HL-60 (cell line): ENCODE data around the gene ITGB2.

Experiments
- POLR2AphosphoS5 ChIP-seq: IDR thresholded peaks from 2 replicates; pipeline ENCODE4 v1.6.1; 2012; ENCODE audit warnings: low read depth
- TF ChIP-seq, protein P1 (sequence below): IDR thresholded peaks from one replicate; pipeline ENCODE4 v1.5.1; 2011; ENCODE audit warnings: low read length, control low read depth, inconsistent platforms; ENCODE audit not compliant: insufficient read depth

DNA sequence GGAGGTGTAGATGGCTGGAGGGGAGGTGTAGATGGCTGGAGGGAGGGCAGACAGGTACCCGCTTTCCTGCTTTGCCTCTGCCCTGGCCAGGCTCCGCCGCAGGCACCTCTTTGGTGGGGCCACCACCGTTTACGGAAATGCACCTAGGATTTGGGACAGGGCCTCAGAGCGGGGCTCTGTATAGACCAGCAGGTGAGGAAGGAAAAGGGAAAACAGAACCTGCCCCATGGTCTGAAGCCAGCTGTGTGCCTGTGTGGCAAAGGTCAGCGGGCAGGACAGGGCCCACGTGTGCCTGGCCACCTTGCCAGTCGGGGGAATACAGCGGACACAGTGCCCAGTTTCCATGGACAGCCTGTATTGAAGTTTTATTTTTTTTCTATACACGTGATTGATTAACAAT, 35.1 kb downstream of the ITGB2 start:
- no peak for TF ChIP-seq POLR2AphosphoS5
- TF ChIP-seq, protein P1, sequence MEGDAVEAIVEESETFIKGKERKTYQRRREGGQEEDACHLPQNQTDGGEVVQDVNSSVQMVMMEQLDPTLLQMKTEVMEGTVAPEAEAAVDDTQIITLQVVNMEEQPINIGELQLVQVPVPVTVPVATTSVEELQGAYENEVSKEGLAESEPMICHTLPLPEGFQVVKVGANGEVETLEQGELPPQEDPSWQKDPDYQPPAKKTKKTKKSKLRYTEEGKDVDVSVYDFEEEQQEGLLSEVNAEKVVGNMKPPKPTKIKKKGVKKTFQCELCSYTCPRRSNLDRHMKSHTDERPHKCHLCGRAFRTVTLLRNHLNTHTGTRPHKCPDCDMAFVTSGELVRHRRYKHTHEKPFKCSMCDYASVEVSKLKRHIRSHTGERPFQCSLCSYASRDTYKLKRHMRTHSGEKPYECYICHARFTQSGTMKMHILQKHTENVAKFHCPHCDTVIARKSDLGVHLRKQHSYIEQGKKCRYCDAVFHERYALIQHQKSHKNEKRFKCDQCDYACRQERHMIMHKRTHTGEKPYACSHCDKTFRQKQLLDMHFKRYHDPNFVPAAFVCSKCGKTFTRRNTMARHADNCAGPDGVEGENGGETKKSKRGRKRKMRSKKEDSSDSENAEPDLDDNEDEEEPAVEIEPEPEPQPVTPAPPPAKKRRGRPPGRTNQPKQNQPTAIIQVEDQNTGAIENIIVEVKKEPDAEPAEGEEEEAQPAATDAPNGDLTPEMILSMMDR = no peak
